OCI-LY1 (cell line): ENCODE data around the gene PTGIS.

Experiments used
- H2AFZ ChIP-seq: fragments of 200-600 bp; sonication (generic), shearing (Covaris generic); 2 replicates; pipeline ENCODE4 v1.6.0; 2014; ENCODE audit warnings: antibody characterized with exemption, mild to moderate bottlenecking, low read length
- H3F3A ChIP-seq: fragments of 200-600 bp; sonication (generic), shearing (Covaris generic); 2 replicates; pipeline ENCODE4 v1.6.0; 2014; ENCODE audit warnings: mild to moderate bottlenecking, antibody characterized with exemption, low read length, moderate library complexity; ENCODE audit not compliant: insufficient read depth
- H3K27ac ChIP-seq: fragments of 200-600 bp; sonication (generic); 2 replicates; pipeline ENCODE4 v1.5.1; 2014; ENCODE audit warnings: low read length, mixed run types, mild to moderate bottlenecking, low read depth; ENCODE audit not compliant: poor library complexity, severe bottlenecking
- H3K27me3 ChIP-seq: fragments of 200-600 bp; sonication (generic); 2 replicates; pipeline ENCODE4 v1.6.0; 2014; ENCODE audit warnings: antibody characterized with exemption, mild to moderate bottlenecking, low read length, moderate library complexity; ENCODE audit not compliant: insufficient read depth
- H3K36me3 ChIP-seq: fragments of 200-600 bp; sonication (generic); 2 replicates; pipeline ENCODE4 v1.6.1; 2014; ENCODE audit warnings: mild to moderate bottlenecking, antibody characterized with exemption, low read length, moderate library complexity, mixed read lengths; ENCODE audit not compliant: insufficient read depth
- H3K4me1 ChIP-seq: fragments of 200-600 bp; sonication (generic); 2 replicates; pipeline ENCODE4 v1.5.1; 2014; ENCODE audit warnings: mild to moderate bottlenecking, low read length, moderate library complexity; ENCODE audit not compliant: insufficient read depth, severe bottlenecking
- H3K4me2 ChIP-seq: fragments of 200-600 bp; sonication (generic), shearing (Covaris generic); 2 replicates; pipeline ENCODE4 v1.6.1; 2014; ENCODE audit warnings: low read length
- H3K4me3 ChIP-seq: fragments of 200-600 bp; sonication (generic); 2 replicates; pipeline ENCODE4 v1.5.1; 2014; ENCODE audit warnings: low read length, low read depth, mild to moderate bottlenecking, mixed read lengths; ENCODE audit not compliant: poor library complexity, severe bottlenecking
- H3K79me2 ChIP-seq: fragments of 200-600 bp; shearing (Covaris generic); 2 replicates; pipeline ENCODE4 v1.6.1; 2016; ENCODE audit warnings: mixed run types, low read length, mixed read lengths; ENCODE audit not compliant: insufficient read depth
- H3K9ac ChIP-seq: fragments of 200-600 bp; sonication (generic), shearing (Covaris generic); 2 replicates; pipeline ENCODE4 v1.6.1; 2014; ENCODE audit warnings: mild to moderate bottlenecking, low read length, mixed read lengths
- H3K9me2 ChIP-seq: fragments of 200-600 bp; sonication (generic), shearing (Covaris generic); 2 replicates; pipeline ENCODE4 v1.6.1; 2014; ENCODE audit warnings: low read depth, mild to moderate bottlenecking, low read length, mixed read lengths
- H3K9me3 ChIP-seq: fragments of 200-600 bp; shearing (Covaris generic); 2 replicates; pipeline ENCODE4 v1.6.1; 2014; ENCODE audit warnings: low read length, mixed read lengths
- H4K20me1 ChIP-seq: fragments of 200-600 bp; sonication (generic), shearing (Covaris generic); 2 replicates; pipeline ENCODE4 v1.6.0; 2016; ENCODE audit warnings: mild to moderate bottlenecking, low read length; ENCODE audit not compliant: insufficient read depth
- CTCF ChIP-seq: fragments of 200-600 bp; sonication (generic), shearing (Covaris generic); IDR thresholded peaks from 2 replicates; pipeline ENCODE4 v1.5.1; 2017; ENCODE audit warnings: mild to moderate bottlenecking, antibody characterized with exemption, low read length, moderate library complexity, mixed read lengths
- EZH2 ChIP-seq: fragments of 200-600 bp; sonication (generic), shearing (Covaris generic); IDR thresholded peaks from 2 replicates; pipeline ENCODE4 v1.8.0; 2017; ENCODE audit warnings: borderline replicate concordance, mixed run types, mild to moderate bottlenecking, antibody characterized with exemption, low read length, moderate library complexity, mixed read lengths

Gene PTGIS

DNA sequence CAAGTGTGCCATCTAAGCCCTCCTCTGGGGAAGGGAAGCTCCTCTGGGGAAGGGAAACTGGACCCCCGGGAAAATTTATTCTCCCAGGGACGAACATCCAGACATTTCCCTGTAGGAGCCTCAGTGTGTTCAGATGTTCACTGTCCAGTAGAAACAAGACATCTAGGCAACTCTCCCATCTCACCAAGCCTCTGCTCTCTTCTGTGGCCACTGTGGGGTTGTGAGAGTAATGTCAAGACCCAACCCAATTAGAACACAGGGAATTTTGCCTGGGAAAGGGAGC is 3.6 kb upstream of the PTGIS start:
- Histone ChIP-seq H4K20me1 (no peaks in the 10 kb centered on the region), H3K9ac (no peak overlapping the region), H2AFZ (no peak overlapping the region), H3K36me3 (no peaks in the 10 kb centered on the region), H3K4me3 (no peak overlapping the region), H3K27me3 (0 out of 2 replicates have a peak, but pooled peaks cover 3% of the 10 kb centered on the region), H3K4me2 (no peak overlapping the region), H3K4me1 (peaks cover 17% of the 10 kb centered on the region), H3K9me2 (no peaks in the 10 kb centered on the region), H3F3A (no peaks in the 10 kb centered on the region), H3K27ac (no peak overlapping the region), H3K79me2 (no peaks in the 10 kb centered on the region), H3K9me3 (no peaks in the 10 kb centered on the region)
- TF ChIP-seq EZH2 = no peak
- TF ChIP-seq CTCF = no peak

GRCh38 chr20:49570828-49571552 is 3.1 kb upstream of the PTGIS start:
- H3K27ac ChIP-seq = no peak overlapping the region
- H3K4me1 ChIP-seq = peaks cover 17% of the 10 kb centered on the region
- no peaks in the 10 kb centered on the region for H3K36me3 ChIP-seq
- H3F3A ChIP-seq = no peaks in the 10 kb centered on the region
- H3K79me2 ChIP-seq = no peaks in the 10 kb centered on the region
- H4K20me1 ChIP-seq = no peaks in the 10 kb centered on the region
- no peak overlapping the region for H3K9ac ChIP-seq
- no peaks in the 10 kb centered on the region for H3K9me3 ChIP-seq
- 0 out of 2 replicates have a peak, but pooled peaks cover 3% of the 10 kb centered on the region for H3K27me3 ChIP-seq
- H3K4me3 ChIP-seq = no peak overlapping the region
- H3K9me2 ChIP-seq = no peaks in the 10 kb centered on the region
- no peak overlapping the region for H2AFZ ChIP-seq
- no peak for TF ChIP-seq CTCF
- no peak for TF ChIP-seq EZH2
- no peak overlapping the region for H3K4me2 ChIP-seq

DNA sequence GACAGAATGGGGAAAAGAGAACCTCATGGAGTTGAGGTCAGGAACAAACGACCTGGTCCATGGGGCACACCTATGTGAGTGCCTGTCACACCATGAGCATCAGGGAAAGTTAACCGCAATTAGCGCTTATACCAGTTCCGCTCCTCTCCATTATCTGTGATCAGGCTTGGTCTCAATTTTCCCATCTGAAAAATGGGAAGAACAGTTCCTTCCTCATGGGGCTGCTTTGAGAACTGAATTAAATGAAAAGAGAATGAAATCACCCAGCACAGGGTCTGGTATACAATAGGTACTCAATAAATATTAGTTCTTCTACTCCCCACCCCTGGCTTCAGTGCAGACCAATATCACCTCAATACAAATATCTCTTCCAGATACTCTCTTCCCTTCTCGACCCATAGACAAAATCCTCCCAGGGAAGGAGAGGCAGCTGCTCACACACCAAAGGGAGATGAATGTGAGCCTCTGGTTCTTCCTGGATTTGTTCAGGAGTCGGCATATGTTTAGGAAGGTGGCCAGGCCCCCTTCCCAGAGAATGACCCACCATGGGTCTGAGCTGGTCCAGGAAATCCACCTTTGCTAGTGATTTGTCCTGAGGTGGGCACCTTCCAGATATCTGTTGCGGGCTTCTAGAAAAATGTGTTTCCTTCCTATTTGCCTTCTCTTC is 2.4 kb upstream of the PTGIS start:
- peaks cover 17% of the 10 kb centered on the region for H3K4me1 ChIP-seq
- H3F3A ChIP-seq = no peaks in the 10 kb centered on the region
- no peaks in the 10 kb centered on the region for H3K9me3 ChIP-seq

More for the DNA sequence above, 2.4 kb upstream of the PTGIS start:
- TF ChIP-seq EZH2 = no peak
- no peak for TF ChIP-seq CTCF
- Histone ChIP-seq H3K4me3 (no peak overlapping the region), H3K4me2 (no peak overlapping the region), H3K27me3 (0 out of 2 replicates have a peak, but pooled peaks cover 3% of the 10 kb centered on the region), H3K9me2 (no peaks in the 10 kb centered on the region), H3K79me2 (no peaks in the 10 kb centered on the region), H3K27ac (no peak overlapping the region), H3K9ac (no peak overlapping the region), H3K36me3 (no peaks in the 10 kb centered on the region), H2AFZ (no peak overlapping the region), H4K20me1 (no peaks in the 10 kb centered on the region)
